Tibial artery (tissue), 4 donors: ENCODE measurements around the gene POLR2J.
"Not testable (repeated sequence)": the region's sequence is repeated elsewhere in the genome, so short reads cannot be mapped to it uniquely, and the experiment has no call there.

Experiments
- DNase-seq, 2 donors: peaks; one replicate each; pipeline ENCODE4 v3.0.0-alpha.2; 2019
- H3K27ac ChIP-seq, 2 donors: fragments of 200-600 bp; sonication (generic) in 1 of 2; 1 replicate in 1 of 2; 2 replicates in 1 of 2; pipeline ENCODE4 v1.5.1; 2018 to 2019; ENCODE audit warnings: mild to moderate bottlenecking in 1 of 2
- H3K27me3 ChIP-seq, 2 donors: fragments of 200-600 bp; sonication (generic) in 1 of 2; one replicate each; pipeline versions ENCODE4 v1.5.1 to v1.6.0; 2016 to 2019
- H3K36me3 ChIP-seq, 3 donors: fragments of 200-600 bp; sonication (generic) in 2 of 3; one replicate each; pipeline ENCODE4 v1.5.1; 2016 to 2019; ENCODE audit warnings: mild to moderate bottlenecking in 2 of 3
- H3K4me1 ChIP-seq, 4 donors: fragments of 200-600 bp; sonication (generic) in 2 of 4; 1 replicate in 3 of 4; 2 replicates in 1 of 4; pipeline ENCODE4 v1.5.1; 2016 to 2019
- H3K4me3 ChIP-seq, 2 donors: fragments of 200-600 bp; sonication (generic) in 1 of 2; 1 replicate in 1 of 2; 2 replicates in 1 of 2; pipeline ENCODE4 v1.5.1; 2018 to 2019; ENCODE audit warnings: mild to moderate bottlenecking in 2 of 2
- H3K9me3 ChIP-seq, 3 donors: fragments of 200-600 bp; sonication (generic) in 1 of 3; one replicate each; pipeline ENCODE4 v1.5.1; 2016 to 2019
- intact Hi-C: fragments of 100-400 bp; cut with DNase I; formaldehyde crosslinking; loops from one replicate; pipeline ENCODE4 v1.15.0; 2023; ENCODE audit warnings: low total_unique reads
- TF ChIP-seq, protein P1 (sequence below), 2 experiments: fragments of 200-600 bp in 1 of 2; fragments of 450-650 bp in 1 of 2; IDR thresholded peaks; one replicate each; pipeline ENCODE4 v1.5.1; 2017 to 2019; ENCODE audit warnings: antibody characterized with exemption in 2 of 2, mild to moderate bottlenecking in 1 of 2, moderate library complexity in 1 of 2

POLR2J gene

DNA sequence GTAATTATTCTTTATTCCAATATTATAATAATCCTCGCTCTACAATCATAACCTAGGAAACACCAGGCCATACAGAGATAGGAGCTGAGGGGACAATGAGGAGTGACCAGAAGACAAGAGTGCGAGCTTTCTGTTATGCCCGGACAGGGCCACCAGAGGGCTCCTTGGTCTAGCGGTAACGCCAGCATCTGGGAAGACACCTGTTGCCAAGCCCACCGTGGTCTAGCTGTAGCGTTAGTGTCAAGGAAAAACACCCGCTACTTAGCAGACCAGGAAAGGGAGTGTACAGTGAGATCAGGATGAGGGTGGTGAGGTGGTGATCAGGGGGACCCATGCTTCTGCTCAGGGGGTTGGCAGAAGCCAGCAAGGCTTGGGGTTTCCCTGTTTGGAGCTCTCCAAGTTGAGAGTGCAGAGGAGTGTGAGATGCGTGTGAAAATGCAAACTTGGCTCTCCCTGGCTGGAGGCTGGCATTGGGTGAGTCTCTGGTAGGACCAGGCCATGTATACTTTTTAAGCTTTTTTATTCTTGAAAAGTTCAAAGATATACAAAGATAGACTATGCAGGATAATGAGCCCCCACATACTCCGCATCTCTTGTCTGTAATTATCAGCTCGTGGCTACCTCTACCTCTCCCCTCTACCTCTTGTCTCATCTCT, 1.4 kb upstream of the POLR2J start:
- H3K36me3 ChIP-seq, H3K4me3 ChIP-seq, H3K4me1 ChIP-seq, H3K9me3 ChIP-seq, intact Hi-C loops, H3K27ac ChIP-seq, H3K27me3 ChIP-seq: not testable (repeated sequence)
- DNase-seq = peak; percentile 29 to 62
- TF ChIP-seq, protein P1, sequence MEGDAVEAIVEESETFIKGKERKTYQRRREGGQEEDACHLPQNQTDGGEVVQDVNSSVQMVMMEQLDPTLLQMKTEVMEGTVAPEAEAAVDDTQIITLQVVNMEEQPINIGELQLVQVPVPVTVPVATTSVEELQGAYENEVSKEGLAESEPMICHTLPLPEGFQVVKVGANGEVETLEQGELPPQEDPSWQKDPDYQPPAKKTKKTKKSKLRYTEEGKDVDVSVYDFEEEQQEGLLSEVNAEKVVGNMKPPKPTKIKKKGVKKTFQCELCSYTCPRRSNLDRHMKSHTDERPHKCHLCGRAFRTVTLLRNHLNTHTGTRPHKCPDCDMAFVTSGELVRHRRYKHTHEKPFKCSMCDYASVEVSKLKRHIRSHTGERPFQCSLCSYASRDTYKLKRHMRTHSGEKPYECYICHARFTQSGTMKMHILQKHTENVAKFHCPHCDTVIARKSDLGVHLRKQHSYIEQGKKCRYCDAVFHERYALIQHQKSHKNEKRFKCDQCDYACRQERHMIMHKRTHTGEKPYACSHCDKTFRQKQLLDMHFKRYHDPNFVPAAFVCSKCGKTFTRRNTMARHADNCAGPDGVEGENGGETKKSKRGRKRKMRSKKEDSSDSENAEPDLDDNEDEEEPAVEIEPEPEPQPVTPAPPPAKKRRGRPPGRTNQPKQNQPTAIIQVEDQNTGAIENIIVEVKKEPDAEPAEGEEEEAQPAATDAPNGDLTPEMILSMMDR (IDR thresholded peaks at IDR 0.05) = peak; percentile 45 to 51

DNA sequence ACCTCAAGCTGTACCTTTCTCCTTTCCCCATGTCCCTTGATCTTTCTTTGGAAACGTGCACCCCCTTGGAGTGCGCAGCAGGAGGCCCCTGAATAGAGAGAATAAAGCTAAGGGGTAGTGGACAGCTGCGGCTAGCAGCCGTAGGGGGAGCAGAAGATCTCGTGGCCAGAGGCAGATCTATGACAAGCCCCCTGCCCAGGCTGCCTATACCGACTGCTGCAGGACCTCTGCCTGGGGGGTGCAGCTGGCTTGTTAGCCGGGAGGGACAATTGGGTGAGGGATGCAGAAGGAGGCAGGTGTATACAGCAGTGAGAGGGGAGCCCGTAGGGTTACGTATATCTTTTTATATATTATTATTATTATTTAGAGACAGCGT, 475 bp upstream of the POLR2J start:
- intact Hi-C loops, H3K4me1 ChIP-seq, H3K36me3 ChIP-seq, H3K9me3 ChIP-seq, H3K4me3 ChIP-seq, H3K27me3 ChIP-seq, DNase-seq, H3K27ac ChIP-seq: not testable (repeated sequence)

DNA sequence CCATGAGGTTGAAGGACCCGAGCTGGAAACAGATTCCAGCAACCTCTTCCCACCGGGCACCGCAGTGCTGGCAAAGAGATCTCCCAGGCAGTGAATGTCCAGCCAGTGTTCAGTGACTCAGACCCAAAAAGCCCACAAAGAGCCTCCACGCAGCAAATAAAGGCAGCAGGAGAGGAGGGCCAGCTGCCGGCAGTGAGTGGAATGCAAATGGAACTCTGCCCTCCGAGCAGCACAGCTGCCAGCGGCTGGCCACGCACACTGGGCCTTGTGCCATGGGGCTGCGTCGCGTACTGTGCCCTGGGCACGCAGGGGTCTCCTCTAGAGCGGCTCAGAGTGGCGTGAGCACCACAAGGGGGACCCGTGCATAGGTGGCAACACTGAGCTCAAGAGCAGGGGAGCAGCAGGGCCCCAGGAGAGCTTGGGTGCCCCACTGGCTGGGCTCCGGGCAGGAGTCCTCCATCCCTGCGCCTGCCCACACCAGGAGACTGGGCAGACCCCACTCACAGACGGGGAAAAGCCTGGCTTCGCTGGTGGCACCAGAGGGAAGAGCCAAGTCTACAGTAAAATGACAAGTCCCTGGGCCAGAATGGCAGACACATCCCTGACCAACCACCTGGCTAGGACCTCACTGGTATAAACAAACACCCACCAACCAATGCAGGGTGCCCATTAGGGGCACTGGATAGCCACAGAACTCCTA, 3.8 kb downstream of the POLR2J start:
- intact Hi-C loops, H3K27me3 ChIP-seq, H3K27ac ChIP-seq, H3K4me3 ChIP-seq, H3K9me3 ChIP-seq, H3K4me1 ChIP-seq: not testable (repeated sequence)
- H3K36me3 ChIP-seq = peaks cover 5 to 49% (median 23%) of the 10 kb centered on the region in 3 donors
- peak; percentile 6 to 48 for DNase-seq

DNA sequence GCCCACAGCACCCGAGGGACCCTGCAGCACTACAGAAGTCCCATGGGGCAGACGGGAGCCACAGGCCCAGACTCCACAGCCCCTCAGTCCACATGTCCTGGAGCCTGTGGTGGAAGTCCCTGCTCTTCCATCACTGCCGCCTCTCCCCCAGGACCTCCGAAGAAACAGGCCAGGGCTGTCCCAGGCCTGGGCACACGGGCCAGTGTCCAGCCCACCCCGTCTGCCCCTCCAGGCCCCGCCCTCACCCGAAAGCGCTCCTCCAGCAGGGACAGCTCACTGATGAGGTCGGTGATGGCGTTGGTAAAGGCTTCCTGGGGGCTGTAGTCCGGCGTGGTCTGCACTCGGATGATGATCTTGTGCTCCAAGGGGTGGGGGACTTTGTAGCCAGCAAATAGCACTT, 4.6 kb downstream of the POLR2J start:
- H3K27me3 ChIP-seq, H3K4me1 ChIP-seq, H3K27ac ChIP-seq, H3K9me3 ChIP-seq, intact Hi-C loops, H3K4me3 ChIP-seq: not testable (repeated sequence)
- peak in 1 of 2 donors; percentile 53 for DNase-seq
- H3K36me3 ChIP-seq = peaks cover 5 to 57% (median 23%) of the 10 kb centered on the region in 3 donors

DNA sequence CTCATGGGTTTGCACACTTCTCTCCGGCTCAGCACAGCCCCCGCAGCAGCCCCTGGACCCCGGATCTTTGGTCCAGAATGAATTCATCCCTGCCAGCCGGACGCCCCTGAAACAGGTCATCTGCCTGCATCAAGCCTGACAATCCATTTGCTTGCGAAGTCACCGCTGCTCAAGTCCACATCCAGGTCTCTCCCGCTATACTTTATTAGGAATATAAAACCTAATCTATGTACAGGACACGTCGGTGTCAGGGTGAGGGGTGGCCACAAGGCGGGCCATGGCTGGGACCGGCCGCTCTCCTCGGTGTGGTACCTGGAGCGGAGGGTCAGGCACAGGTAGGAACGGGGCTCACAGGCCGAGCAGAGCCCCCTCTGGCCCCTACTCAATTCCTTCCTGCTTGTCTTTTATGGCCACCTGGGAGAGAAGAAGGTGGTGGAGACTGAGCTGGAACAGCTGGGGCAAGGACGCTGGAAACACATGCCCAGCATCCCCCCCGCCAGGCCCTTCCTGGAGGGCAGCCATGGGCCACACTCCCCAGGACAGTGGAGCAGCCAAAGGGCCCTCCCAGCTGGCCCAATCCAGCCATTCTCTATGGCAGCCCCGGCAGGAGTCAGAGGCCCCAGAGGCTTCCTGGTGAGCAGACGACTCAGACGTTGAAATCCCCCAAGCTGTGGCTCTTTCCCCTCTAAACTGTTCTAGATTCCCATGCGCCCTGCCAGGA, 5.3 kb downstream of the POLR2J start:
- TF ChIP-seq, protein P1 (IDR thresholded peaks at IDR 0.05) = no peak

DNA sequence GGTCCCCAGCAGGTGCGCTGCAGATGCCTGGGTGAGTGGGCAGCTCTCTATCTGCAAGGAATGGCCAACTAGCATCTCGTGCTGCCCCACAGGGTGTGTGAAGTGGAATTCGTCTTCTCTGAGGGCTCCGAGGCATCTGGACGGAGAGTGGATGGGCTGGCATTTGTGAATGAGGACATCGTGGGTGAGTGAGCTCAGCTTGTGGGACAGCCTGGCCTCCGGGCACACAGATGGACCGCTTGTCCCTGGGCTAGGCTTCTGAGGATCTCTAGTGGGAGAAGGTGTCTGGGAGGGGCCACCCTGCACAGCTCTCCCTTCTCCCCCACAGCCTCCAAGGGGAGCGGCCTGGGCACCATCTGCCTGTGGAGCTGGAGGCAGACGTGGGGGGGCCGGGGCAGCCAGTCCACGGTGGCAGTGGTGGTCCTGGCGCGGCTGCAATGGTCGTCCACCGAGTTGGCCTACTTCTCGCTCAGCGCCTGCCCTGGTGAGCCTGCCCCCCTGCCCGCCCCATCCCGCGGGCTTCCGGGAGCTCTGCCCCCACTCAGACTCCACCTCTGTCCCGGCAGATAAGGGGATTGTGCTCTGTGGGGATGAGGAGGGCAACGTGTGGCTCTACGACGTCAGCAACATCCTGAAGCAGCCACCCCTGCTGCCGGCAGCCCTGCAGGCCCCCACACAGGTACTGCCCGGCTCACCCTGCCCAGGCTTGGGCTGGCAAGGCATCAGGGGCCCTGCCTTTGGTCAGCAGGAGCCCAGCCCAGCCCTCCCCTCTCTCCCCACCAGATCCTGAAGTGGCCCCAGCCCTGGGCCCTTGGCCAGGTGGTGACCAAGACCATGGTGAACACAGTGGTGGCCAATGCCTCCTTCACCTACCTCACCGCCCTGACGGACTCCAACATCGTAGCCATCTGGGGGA, 6.3 kb downstream of the POLR2J start:
- peaks cover 0 to 12% (median 0%) of the 10 kb centered on the region in 4 donors for H3K4me1 ChIP-seq

More for the DNA sequence above, 5.3 kb downstream of the POLR2J start:
- Histone ChIP-seq H3K36me3 (peaks cover 5 to 64% (median 23%) of the 10 kb centered on the region in 3 donors), H3K27me3 (no peaks in the 10 kb centered on the region), H3K4me1 (peaks cover 0 to 12% (median 0%) of the 10 kb centered on the region in 4 donors), H3K9me3 (no peaks in the 10 kb centered on the region), H3K4me3 (no peak overlapping the region), H3K27ac (no peak overlapping the region)
- intact Hi-C loops = no loop called here
- DNase-seq = peak; percentile 18 to 59

More for the DNA sequence above, 6.3 kb downstream of the POLR2J start:
- TF ChIP-seq, protein P1 (IDR thresholded peaks at IDR 0.05) = no peak
- Histone ChIP-seq H3K27ac (no peak overlapping the region), H3K36me3 (peaks cover 5 to 72% (median 26%) of the 10 kb centered on the region in 3 donors), H3K27me3 (no peaks in the 10 kb centered on the region), H3K4me3 (no peak overlapping the region), H3K9me3 (no peaks in the 10 kb centered on the region)
- peak; percentile 9 to 57 for DNase-seq
- intact Hi-C loops = no loop called here
